ENCODE data around the gene GDPGP1. TPM values are rescaled to one million over a fixed set of nuclear protein-coding genes. Genes with fewer than 3 reads are reported as not detected.

Gene GDPGP1
- total RNA-seq, 1 experiment from 2014 or later: 5.1 TPM

- BruUV-seq (replicated peaks): no TSS peak
- H3K4me3 Mint-ChIP-seq (ENCODE audit: unreplicated experiment): no peak overlapping the region
- H3K27me3 Mint-ChIP-seq (ENCODE audit: insufficient read depth, unreplicated experiment): no peaks in the 10 kb centered on the region
- Histone ChIP-seq H3K36me3 (ENCODE audit: control insufficient read depth, insufficient read depth, low read length) (no peaks in the 10 kb centered on the region), H3K4me3 (ENCODE audit: low read depth, low read length) (no peak overlapping the region), H3K27me3 (replicated peaks; ENCODE audit: control insufficient read depth, insufficient read depth, low read length) (no peaks in the 10 kb centered on the region), H3K9me3 (no peaks in the 10 kb centered on the region), H3K4me1 (no peaks in the 10 kb centered on the region)
- H3K27ac Mint-ChIP-seq (ENCODE audit: unreplicated experiment): no peak overlapping the region
- CTCF ChIA-PET: interaction anchor here (0.7 kb wide), 1 partner anchor 114 kb away, joined by 3 read pairs; no protein-coding TSS in a partner anchor
- POLR2A ChIA-PET: interaction anchor here (0.7 kb wide), 1 partner anchor 28 kb away, joined by 3 read pairs; the partner anchor contains the start of gene CIB1
- no peaks in the 10 kb centered on the region for H3K4me1 Mint-ChIP-seq (ENCODE audit: low read depth, unreplicated experiment)
- H3K9me3 Mint-ChIP-seq (ENCODE audit: unreplicated experiment): no peaks in the 10 kb centered on the region
- no peaks in the 10 kb centered on the region for H3K36me3 Mint-ChIP-seq (ENCODE audit: insufficient read depth, unreplicated experiment)
- DNase-seq: no peak
- intact Hi-C loops (cut with micrococcal nuclease; ENCODE audit: unreplicated experiment): no loop called here
- no peak for TF ChIP-seq CTCF (IDR thresholded peaks at IDR 0.05; ENCODE audit: insufficient read depth in 1 of 2, low read depth in 1 of 2, low read length in 1 of 2, severe bottlenecking in 1 of 2, unreplicated experiment in 1 of 2)
These were observed 28.8 kb upstream of the GDPGP1 start for GRCh38 chr15:90205050-90205848.

GRCh38 chr15:90205886-90206285, 28.1 kb upstream of the GDPGP1 start:
- ChIA-PET CTCF (no interaction called here), POLR2A (no interaction called here)
- Mint-ChIP-seq H3K9me3 (ENCODE audit: unreplicated experiment) (no peaks in the 10 kb centered on the region), H3K4me3 (ENCODE audit: unreplicated experiment) (no peak overlapping the region), H3K4me1 (ENCODE audit: low read depth, unreplicated experiment) (no peaks in the 10 kb centered on the region), H3K27ac (ENCODE audit: unreplicated experiment) (no peak overlapping the region), H3K36me3 (ENCODE audit: insufficient read depth, unreplicated experiment) (no peaks in the 10 kb centered on the region), H3K27me3 (ENCODE audit: insufficient read depth, unreplicated experiment) (no peaks in the 10 kb centered on the region)
- no peaks in the 10 kb centered on the region for H3K4me1 ChIP-seq
- intact Hi-C loops (cut with micrococcal nuclease; ENCODE audit: unreplicated experiment): no loop called here
- BruUV-seq (replicated peaks): no TSS peak
- H3K9me3 ChIP-seq: no peaks in the 10 kb centered on the region
- no peak for DNase-seq
- H3K4me3 ChIP-seq (ENCODE audit: low read depth, low read length): no peak overlapping the region
- H3K36me3 ChIP-seq (ENCODE audit: control insufficient read depth, insufficient read depth, low read length): no peaks in the 10 kb centered on the region
- no peaks in the 10 kb centered on the region for H3K27me3 ChIP-seq (replicated peaks; ENCODE audit: control insufficient read depth, insufficient read depth, low read length)
- TF ChIP-seq CTCF (IDR thresholded peaks at IDR 0.05; ENCODE audit: insufficient read depth in 1 of 2, low read depth in 1 of 2, low read length in 1 of 2, severe bottlenecking in 1 of 2, unreplicated experiment in 1 of 2): no peak

- H3K27me3 ChIP-seq (replicated peaks; ENCODE audit: control insufficient read depth, insufficient read depth, low read length): no peaks in the 10 kb centered on the region
- DNase-seq: no peak
- no peaks in the 10 kb centered on the region for H3K4me1 ChIP-seq
- no peaks in the 10 kb centered on the region for H3K9me3 ChIP-seq
- Mint-ChIP-seq H3K27ac (ENCODE audit: unreplicated experiment) (no peak overlapping the region), H3K27me3 (ENCODE audit: insufficient read depth, unreplicated experiment) (no peaks in the 10 kb centered on the region), H3K4me3 (ENCODE audit: unreplicated experiment) (no peak overlapping the region), H3K9me3 (ENCODE audit: unreplicated experiment) (no peaks in the 10 kb centered on the region), H3K4me1 (ENCODE audit: low read depth, unreplicated experiment) (no peaks in the 10 kb centered on the region), H3K36me3 (ENCODE audit: insufficient read depth, unreplicated experiment) (no peaks in the 10 kb centered on the region)
- TF ChIP-seq CTCF (IDR thresholded peaks at IDR 0.05; ENCODE audit: insufficient read depth in 1 of 2, low read depth in 1 of 2, low read length in 1 of 2, severe bottlenecking in 1 of 2, unreplicated experiment in 1 of 2): no peak
- H3K36me3 ChIP-seq (ENCODE audit: control insufficient read depth, insufficient read depth, low read length): no peaks in the 10 kb centered on the region
- POLR2A ChIA-PET: no interaction called here
- no peak overlapping the region for H3K4me3 ChIP-seq (ENCODE audit: low read depth, low read length)
- intact Hi-C loops (cut with micrococcal nuclease; ENCODE audit: unreplicated experiment): no loop called here
- BruUV-seq (replicated peaks): no TSS peak
- CTCF ChIA-PET: no interaction called here
These were observed 26.8 kb upstream of the GDPGP1 start for GRCh38 chr15:90207252-90207651.
